ENCODE data around the gene RLN3. TPM values are rescaled to one million over a fixed set of nuclear protein-coding genes. Genes with fewer than 3 reads are reported as not detected.

Gene RLN3
- total and polyA plus RNA-seq, 2 of the 8 experiments (the other 6 are each of a cell fraction or from before 2014, with no cell fraction given) = not detected

- TF ChIP-seq CHD7 (IDR thresholded peaks at IDR 0.05; ENCODE audit: insufficient replicate concordance, low read length) (no peak), SIRT6 (IDR thresholded peaks at IDR 0.05; ENCODE audit: low read length) (no peak), SRF (IDR thresholded peaks at IDR 0.05; ENCODE audit: low read depth, low read length) (no peak), RAD21 (IDR thresholded peaks at IDR 0.05 in 1 of 2, conservative IDR thresholded peaks at IDR 0.05 in 1 of 2; ENCODE audit: low read depth in 2 of 2, low read length in 2 of 2) (no peak), TBP (IDR thresholded peaks at IDR 0.05; ENCODE audit: low read depth, low read length) (no peak), ATF3 (IDR thresholded peaks at IDR 0.05; ENCODE audit: insufficient read depth, low read depth, low read length) (no peak), TCF12 (IDR thresholded peaks at IDR 0.05; ENCODE audit: low read depth, low read length) (no peak), JUN (IDR thresholded peaks at IDR 0.05; ENCODE audit: low read depth, low read length) (no peak), CREB1 (IDR thresholded peaks at IDR 0.05) (no peak), RFX5 (IDR thresholded peaks at IDR 0.05; ENCODE audit: borderline replicate concordance, low read depth, low read length) (no peak), CBX8 (IDR thresholded peaks at IDR 0.05; ENCODE audit: borderline replicate concordance, low read depth, low read length) (no peak), EZH2 (IDR thresholded peaks at IDR 0.05; ENCODE audit: low read depth, low read length, severe bottlenecking) (no peak)
These were observed 47.6 kb upstream of the RLN3 start (continued) for GRCh38 chr19:13980340-13980739.
